HG02642 (cell line): ENCODE measurements around the gene ABI1.

Experiments used
- ATAC-seq: cut with Tn5 transposase; IDR thresholded peaks from one replicate; pipeline ENCODE4 v1.9.1; 2021; ENCODE audit warnings: mild to moderate bottlenecking; ENCODE audit not compliant: unreplicated experiment, poor library complexity

ABI1 gene

DNA sequence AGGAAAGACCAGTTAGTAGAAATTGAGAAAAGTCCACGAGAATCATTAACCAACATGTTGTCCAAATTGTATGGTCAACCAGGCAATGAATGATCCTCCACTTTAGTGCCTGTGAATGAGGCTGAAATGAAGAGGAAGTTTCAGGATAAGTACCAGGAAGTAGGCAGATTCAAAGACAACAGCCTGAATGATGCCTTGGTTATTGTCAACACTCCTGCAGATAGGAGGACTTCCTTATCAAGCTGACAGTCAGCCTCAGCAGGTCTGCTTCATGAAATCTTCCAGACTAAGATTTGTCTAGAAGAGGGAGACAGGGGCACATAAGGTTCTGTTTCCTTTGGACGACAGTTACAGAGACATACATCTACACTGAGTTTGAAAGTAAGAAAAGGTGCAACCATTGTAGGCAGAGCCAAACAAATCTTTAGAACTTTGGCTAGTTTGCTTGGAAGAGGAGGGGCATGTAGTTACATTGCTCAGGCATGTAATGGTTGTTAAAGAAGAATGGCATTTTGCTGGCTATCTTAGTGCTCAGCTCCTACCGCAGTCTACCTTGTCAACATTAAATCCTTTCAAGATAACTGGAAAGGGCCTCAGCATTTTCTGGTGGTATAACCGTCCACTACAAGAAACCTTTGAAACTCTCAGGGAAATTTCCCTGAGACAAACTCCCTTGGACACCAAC lies 81.4 kb downstream of the ABI1 start:
- ATAC-seq: no peak

DNA sequence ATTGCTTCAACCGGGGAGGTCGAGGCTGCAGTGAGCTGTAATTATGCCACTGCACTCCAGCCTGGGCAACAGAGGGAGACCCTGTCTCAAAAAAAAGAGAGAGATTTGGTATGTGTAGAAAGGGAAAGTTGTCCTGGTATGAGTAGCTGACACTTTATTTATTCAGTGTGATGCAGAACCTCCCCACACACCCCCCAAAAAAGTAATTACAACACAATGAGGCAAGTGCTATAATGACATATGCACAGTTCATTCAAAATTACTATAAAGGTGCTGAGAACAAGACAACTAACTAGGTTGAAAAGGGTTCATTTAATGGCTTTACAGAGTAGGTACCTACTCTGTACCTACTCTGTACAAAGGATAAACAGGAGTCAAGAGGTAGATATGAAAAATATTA lies 83.1 kb downstream of the ABI1 start:
- ATAC-seq: no peak

DNA sequence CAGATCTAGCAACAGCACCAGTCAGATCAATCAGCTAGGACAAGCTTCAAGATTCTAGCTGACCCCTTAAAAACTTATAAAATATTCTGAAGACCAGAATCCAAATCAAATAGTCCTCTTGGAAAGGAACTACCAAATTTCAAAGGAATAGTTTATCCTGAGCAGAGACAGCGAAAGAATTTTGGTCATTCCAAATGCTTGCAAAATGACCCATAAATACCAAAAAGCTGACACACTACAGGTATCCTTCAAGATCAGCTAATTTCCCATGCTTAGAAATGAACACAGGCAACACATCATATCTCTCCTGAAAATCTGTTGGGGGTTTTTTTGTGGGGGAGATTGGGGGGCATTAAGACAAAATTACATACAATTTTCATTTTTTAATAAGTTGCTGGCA lies 84.5 kb downstream of the ABI1 start:
- no peak for ATAC-seq

- no peak for ATAC-seq
These were observed 87.1 kb downstream of the ABI1 start for GRCh38 chr10:26773633-26774032.

DNA sequence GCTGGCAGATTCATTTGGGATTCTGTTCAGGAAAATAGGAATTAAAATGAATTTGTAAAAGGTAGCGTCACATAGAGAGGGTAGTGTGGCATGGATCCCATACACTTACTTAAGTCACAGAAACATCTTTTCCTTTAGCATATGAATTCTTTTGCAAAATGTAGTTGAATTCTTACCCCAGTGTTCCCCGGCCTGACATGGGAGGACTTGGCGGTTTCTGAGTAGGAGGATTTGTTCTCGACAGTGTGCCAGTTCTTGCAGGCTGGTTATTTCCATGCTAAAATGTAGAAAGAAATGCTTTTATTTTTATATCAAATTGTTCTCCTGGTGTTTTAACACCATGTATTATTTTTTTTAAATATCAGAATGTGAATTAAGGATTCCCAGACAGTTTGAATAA lies 90.7 kb downstream of the ABI1 start:
- ATAC-seq: no peak

DNA sequence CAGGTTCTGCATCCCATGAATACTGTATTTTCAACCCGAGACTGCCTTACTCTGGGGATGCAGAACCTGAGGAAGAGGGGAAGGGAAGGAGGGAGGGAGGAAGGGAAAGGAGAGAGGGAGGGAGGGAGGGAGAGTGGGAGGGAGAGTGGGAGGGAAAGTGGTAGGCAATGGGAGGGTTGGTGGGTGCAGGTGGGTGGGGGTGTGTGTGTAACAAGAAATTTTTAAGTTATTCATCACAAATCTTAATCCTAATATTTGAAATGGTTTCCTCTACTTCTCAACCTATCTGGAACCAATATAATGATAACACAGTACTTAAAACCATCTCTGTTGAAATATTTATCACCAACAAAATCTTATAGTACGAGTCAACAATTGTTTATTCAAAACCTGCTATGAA lies 95.2 kb downstream of the ABI1 start:
- no peak for ATAC-seq

- no peak for ATAC-seq
These were observed 101.8 kb downstream of the ABI1 start for GRCh38 chr10:26759008-26759407.

DNA sequence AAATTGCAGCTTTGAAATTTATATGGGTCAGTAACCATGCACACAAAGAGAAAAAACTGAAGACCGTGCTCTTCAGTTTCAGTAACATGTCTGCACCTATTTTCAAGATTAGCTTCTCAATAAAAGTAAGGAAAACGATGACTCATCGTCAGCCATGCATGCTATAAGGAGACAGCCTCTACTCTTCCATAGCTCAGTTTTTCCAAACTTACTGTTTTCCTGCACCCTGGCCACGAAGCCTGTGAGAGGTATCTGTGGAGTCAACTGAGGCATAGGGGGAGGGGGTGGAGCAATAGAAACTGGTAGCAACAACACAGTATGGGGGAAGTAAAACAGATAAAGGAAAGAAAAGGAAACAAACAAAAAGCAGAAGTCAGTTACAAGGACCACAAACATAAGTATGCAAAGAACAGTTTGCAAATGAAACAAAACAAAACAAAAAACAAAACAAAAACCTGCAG lies 105.3 kb downstream of the ABI1 start:
- ATAC-seq: peak; percentile 90

DNA sequence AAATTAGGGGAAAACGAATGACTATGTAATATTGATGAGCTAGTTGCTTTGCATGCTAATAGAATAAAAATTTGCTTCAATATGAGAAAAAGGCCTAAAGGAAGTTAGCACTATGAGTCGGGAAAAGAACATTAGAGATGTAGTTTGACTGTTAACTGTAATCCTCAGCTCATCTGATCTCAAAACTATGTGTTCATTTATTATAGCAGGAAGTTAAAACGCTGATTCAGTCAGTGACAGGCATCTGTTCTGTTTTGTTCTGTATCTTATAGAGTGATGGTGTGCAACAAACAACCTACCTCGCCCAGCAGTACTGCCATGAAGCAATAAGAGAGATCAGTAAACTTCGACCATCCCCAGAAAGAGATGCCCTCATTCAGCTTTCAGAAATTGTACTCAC lies 114.7 kb downstream of the ABI1 start:
- ATAC-seq: no peak

GRCh38 chr10:26743841-26744240 lies 116.9 kb downstream of the ABI1 start:
- no peak for ATAC-seq

GRCh38 chr10:26743091-26743490 lies 117.7 kb downstream of the ABI1 start:
- ATAC-seq: no peak

DNA sequence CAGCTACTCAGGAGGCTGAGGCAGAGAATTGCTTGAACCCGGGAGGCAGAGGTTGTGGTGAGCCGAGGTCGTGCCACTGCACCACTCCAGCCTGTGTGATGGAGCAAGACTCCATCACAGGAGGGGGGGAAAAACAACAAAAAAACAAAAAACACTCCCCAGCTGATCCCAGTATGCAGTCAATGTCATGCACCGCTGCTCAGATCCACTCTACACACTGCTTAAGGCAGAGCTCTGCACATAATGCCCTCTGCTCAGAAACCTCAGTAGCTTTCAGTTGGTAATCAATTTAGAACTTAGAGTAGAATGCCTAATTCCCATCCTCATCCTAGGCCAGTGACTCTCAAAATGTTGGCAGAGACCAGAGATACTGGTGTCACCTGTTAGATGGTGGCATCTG lies 119.4 kb downstream of the ABI1 start:
- ATAC-seq: no peak

GRCh38 chr10:26739071-26739631 lies 121.6 kb downstream of the ABI1 start:
- peak; percentile 39 for ATAC-seq

- ATAC-seq: no peak
These were observed 122.4 kb downstream of the ABI1 start for GRCh38 chr10:26738301-26738911.

DNA sequence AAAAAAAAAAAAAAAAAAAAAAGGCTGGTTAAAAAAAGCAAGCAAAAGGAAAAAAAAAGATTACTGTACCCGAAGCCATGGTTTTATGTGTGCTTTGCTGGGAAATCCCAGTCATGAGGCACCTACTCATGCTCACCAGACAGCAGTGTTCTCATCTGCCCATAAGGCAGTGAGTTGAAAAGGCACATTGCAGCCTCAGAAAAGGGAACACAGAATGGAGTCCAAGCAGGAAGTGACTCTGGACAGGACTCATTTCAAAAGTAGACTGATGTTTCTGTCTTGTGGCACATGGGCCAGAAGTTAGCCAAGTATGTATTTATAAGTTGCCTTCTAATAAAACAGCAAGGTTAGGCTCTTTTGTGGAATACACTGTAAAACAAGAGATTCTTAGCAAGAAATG lies 123.0 kb downstream of the ABI1 start:
- peak; percentile 83 for ATAC-seq

GRCh38 chr10:26735435-26735834 lies 125.3 kb downstream of the ABI1 start:
- no peak for ATAC-seq

GRCh38 chr10:26733750-26734568 lies 126.8 kb downstream of the ABI1 start:
- no peak for ATAC-seq

- no peak for ATAC-seq
These were observed 130.2 kb downstream of the ABI1 start for GRCh38 chr10:26730552-26730951.

DNA sequence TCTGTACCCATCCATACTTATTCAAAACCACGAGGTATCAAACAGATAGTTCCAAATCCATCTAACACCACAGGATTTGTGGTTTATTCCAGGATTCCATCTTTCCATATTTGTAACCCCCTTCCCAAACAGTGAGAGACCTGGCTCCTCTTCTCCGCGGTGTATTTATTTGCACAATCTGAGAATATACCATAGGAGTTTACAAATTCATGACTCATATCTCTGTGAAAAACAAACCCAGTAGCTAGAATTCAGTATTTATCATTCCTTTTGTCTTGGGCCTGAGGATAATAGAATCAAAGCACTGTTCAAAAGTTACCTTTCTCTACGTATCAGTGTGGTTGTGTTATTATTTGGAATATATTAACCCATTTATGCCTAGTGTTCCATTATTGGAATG lies 131.4 kb downstream of the ABI1 start:
- no peak for ATAC-seq

DNA sequence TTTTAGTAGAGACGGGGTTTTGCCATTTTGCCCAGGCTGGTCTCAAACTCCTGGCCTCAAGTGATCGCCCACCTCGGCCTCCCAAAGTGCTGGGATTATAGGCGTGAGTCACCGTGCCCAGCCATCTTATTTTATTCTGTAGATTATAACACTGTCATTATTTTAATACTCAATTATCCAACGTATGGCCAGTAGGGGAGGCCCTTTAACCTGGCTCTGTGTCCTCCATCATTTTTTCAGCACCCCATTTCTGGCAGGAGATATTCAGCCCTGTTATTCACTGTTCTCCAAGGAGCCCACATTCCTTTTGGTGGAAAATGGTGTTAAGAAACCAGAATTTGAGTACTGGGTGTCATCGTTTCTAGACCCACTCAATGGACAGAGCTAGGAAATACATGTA lies 131.8 kb downstream of the ABI1 start:
- ATAC-seq: no peak

- no peak for ATAC-seq
These were observed 133.8 kb downstream of the ABI1 start for GRCh38 chr10:26727005-26727404.
